ENCODE data around the gene NBPF1.
"Not testable (repeated sequence)": the region's sequence is repeated elsewhere in the genome, so short reads cannot be mapped to it uniquely, and the experiment has no call there.

The NBPF1 gene

DNA sequence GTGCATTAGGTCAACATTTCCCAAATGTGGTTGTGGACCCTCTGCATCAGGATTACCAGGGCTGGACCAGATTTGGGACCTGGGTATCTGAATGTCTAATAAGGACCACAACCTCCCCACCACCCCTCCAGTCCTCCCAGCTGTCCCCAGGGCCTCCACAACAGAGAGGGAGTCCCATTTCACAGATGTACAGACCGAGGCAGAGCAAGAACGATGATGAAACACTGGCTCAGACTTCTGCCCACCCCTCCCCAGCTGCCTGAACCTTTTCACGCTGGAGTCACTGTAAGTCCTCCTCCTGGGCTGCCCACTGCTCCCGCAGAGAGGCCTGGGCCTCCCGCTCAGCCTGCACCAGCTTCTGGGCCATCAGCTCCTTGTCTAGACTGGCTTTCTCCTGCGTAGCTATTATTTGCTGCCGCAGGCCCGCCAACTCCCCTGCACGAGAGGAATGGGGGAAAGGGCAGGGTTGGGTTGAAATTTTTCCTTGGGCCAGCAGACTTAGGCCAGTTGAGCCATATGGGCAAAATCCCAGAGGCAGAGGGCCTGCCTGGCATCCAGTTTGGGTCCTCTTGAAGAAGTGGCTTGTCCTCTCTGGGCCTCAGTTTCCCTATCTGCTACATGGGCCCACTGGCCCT lies 8.4 kb upstream of the NBPF1 start:
- CTCF ChIA-PET: interaction anchor here (0.5 to 2.3 kb wide), 8 partner anchors 10 to 657 kb away, joined by 3 to 19 read pairs (median 6); no protein-coding TSS in a partner anchor
- not testable (repeated sequence) for DNase-seq (ENCODE audit: extremely low spot score)
- POLR2A ChIA-PET: interaction anchor here (1.0 to 1.4 kb wide), 3 partner anchors 8 to 10 kb away, joined by 3 to 10 read pairs (median 4); partner anchors contain the start of gene NBPF1

DNA sequence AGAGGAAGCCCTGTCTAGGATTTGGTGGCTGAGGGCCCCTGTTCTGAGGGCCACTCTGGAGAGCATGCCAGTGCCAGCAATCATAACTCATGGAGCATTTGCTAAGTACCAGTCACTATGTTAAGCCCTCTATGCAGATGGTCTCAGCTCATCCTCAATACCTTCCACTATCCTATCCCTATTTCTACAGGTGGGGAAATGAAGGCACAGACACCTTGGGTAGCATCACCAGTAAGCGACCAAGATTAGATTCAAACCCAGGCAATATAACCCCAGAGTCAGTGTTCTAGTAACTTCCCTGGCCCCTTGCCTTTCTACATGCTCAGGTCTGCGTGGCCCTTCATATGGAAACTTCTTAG lies 7.9 kb upstream of the NBPF1 start:
- CTCF ChIA-PET: interaction anchor here (0.6 to 2.3 kb wide), 22 partner anchors 9 to 656 kb away, joined by 3 to 19 read pairs (median 4); no protein-coding TSS in a partner anchor
- DNase-seq (ENCODE audit: extremely low spot score): no peak
- POLR2A ChIA-PET: interaction anchor here (1.0 to 1.2 kb wide), 4 partner anchors 9 to 283 kb away, joined by 7 to 13 read pairs (median 8); partner anchors contain the start of gene NBPF1
- no peak for TF ChIP-seq HDGF (IDR thresholded peaks at IDR 0.05; ENCODE audit: borderline replicate concordance)
- TF ChIP-seq FOXA1 (IDR thresholded peaks at IDR 0.05): no peak
- no peak for TF ChIP-seq NFRKB (IDR thresholded peaks at IDR 0.05)
- TF ChIP-seq ELF4 (IDR thresholded peaks at IDR 0.05): no peak

DNA sequence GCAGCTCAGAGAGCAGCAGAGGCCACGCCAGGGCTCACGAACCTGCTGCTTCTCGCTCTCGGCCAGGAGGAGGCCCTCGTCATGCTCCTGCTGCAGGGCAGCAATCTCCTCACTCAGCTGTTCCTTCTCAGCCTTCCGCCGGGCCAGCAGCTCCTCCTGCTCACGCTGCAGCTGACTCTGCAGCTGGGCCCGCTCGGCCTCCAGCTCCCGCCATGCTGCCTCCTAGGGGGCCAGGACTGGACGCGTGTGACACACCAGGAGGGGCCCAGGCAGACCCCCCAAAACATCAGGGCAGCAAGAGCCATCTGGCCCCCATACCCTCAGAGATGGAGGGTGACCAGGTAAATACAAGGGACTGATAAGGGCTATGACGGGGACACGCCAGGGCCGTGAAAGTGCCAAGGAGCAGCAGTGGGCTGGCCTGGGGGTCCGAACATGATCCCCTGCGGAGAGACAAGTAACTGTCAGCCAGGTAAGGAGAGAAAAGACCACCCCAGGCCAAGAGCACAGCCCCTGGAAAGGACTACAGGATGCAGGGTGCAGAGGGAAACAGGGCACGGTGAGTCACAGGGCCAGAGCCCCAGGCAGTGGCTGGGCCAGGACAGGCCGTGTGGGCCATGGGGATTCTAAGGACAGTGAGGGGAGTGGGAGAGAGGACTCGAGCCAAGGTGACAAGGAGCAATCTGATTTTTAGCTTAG lies 6.6 kb upstream of the NBPF1 start:
- POLR2A ChIA-PET: interaction anchor here (0.6 kb wide), 1 partner anchor 284 kb away, joined by 3 read pairs; no protein-coding TSS in a partner anchor
- CTCF ChIA-PET: interaction anchor here (0.8 to 1.5 kb wide), 7 partner anchors 8 to 284 kb away, joined by 3 to 19 read pairs (median 7); no protein-coding TSS in a partner anchor

DNA sequence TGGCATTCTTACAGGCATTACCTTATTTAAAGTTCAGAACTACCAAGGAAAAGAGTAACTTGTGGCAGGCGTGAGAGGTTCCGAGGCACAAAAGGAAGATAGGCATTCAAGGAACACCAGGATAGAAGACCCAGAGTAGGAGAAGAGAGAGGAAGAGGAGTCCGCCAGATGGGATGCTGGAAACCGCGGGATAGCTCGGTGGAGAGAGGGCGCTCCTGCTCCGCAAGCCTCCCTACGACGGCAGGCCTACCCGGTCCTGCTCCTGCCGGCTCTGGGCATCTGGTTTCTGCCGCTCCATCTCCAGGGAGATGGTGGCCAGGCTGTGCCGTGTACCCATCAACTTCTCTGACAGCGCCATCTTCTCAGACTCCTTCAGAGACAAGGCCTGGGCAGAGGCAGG lies 5.4 kb upstream of the NBPF1 start:
- ChIA-PET POLR2A (no interaction called here), CTCF (interaction anchor here (0.6 kb wide), 1 partner anchor 761 kb away, joined by 4 read pairs; no protein-coding TSS in a partner anchor)
- DNase-seq (ENCODE audit: extremely low spot score): no peak
- no peak for TF ChIP-seq ZNF384 (IDR thresholded peaks at IDR 0.05)
- TF ChIP-seq CTBP1 (IDR thresholded peaks at IDR 0.05; ENCODE audit: borderline replicate concordance): no peak
- TF ChIP-seq BHLHE40 (IDR thresholded peaks at IDR 0.05; ENCODE audit: borderline replicate concordance): no peak
- TF ChIP-seq LEF1 (IDR thresholded peaks at IDR 0.05; ENCODE audit: borderline replicate concordance): no peak
- TF ChIP-seq TARDBP (IDR thresholded peaks at IDR 0.05): no peak
- TF ChIP-seq HDGF (IDR thresholded peaks at IDR 0.05; ENCODE audit: borderline replicate concordance): no peak

More for the DNA sequence above, 6.6 kb upstream of the NBPF1 start:
- DNase-seq (ENCODE audit: extremely low spot score): not testable (repeated sequence)

DNA sequence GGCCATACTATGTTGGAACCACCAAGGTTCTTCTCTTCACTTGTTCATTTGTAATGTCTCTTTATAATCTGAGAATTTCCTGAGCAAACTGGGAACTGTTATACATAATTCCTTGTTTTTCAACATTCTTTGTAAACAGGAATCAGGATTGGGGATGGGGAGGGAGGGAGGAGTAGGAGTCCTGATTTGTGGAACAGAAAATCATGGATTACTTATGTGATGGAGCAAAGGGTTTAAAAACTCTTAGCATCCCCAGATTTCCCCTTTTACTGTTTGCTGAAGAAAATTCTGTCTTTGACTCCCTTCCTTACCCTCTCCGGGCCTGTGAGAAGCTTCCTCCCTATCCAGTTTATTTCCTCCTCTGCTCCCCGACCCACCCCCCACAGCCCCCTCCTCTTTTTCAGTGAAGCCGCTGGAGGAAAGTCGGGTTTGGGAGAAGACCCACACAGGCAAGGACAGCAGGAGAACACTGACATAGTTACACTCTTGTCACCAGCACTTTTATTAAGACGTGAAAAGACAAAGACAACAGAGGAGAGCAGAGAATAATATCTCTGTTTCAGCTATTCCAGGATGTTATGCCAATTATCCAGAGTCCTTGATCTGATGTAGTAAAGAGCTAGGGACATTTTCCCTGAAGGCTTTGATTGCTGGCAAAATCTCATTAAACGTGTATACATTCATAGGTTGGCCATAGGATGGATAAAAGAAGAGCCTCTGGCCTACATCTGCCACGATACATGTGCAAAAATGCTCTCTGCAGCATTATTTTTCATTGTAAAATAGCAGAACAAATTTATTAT lies 4.6 kb upstream of the NBPF1 start:
- ChIA-PET POLR2A (no interaction called here), CTCF (no interaction called here)
- TF ChIP-seq, protein P1, sequence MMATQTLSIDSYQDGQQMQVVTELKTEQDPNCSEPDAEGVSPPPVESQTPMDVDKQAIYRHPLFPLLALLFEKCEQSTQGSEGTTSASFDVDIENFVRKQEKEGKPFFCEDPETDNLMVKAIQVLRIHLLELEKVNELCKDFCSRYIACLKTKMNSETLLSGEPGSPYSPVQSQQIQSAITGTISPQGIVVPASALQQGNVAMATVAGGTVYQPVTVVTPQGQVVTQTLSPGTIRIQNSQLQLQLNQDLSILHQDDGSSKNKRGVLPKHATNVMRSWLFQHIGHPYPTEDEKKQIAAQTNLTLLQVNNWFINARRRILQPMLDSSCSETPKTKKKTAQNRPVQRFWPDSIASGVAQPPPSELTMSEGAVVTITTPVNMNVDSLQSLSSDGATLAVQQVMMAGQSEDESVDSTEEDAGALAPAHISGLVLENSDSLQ (IDR thresholded peaks at IDR 0.05): no peak
- TF ChIP-seq L3MBTL2 (conservative IDR thresholded peaks at IDR 0.05) (no peak), CTBP1 (IDR thresholded peaks at IDR 0.05; ENCODE audit: borderline replicate concordance) (no peak), ARNT (IDR thresholded peaks at IDR 0.05) (no peak), SP1 (IDR thresholded peaks at IDR 0.05) (no peak), LEF1 (IDR thresholded peaks at IDR 0.05; ENCODE audit: borderline replicate concordance) (no peak)
- no peak for DNase-seq (ENCODE audit: extremely low spot score)

DNA sequence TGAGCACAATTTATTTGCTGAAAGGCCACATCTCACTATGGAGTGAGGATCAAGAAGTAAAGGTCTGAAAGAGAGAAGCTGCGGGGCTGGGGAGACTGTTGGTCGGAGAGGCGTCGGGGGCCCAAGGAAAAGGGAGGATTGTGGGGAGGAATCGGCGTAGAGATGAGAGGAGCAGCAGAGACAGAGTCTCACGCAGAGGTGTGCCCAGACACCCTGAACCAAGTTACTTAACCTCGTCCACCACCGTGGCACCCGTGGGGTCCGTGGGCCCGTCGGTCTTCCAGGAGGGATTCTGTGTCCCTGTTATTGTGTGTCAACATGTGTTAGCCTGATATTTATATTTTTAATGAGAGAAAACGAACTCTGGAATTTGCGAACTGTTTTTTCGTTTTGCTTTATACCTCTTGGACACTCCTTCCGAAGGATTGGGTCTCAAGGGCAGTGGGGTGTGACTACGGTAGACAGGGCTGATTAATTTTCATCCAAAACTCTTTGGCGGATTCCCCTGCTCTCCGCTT lies 3.8 kb upstream of the NBPF1 start:
- ChIA-PET CTCF (no interaction called here), POLR2A (interaction anchor here (2.0 kb wide), 1 partner anchor 288 kb away, joined by 12 read pairs; no protein-coding TSS in a partner anchor)
- DNase-seq (ENCODE audit: extremely low spot score): no peak
- TF ChIP-seq ELF4 (IDR thresholded peaks at IDR 0.05) (no peak), FOXA1 (IDR thresholded peaks at IDR 0.05) (no peak), FOXM1 (IDR thresholded peaks at IDR 0.05; ENCODE audit: borderline replicate concordance) (no peak), ZNF384 (IDR thresholded peaks at IDR 0.05) (no peak), ARNT (IDR thresholded peaks at IDR 0.05) (no peak), TARDBP (IDR thresholded peaks at IDR 0.05) (no peak)
- TF ChIP-seq, protein P1 (IDR thresholded peaks at IDR 0.05): no peak

All from HEK293T (cell line).